ENCODE measurements around the gene KCNG2.

Gene KCNG2

GRCh38 chr18:79928563-79928960, 130.8 kb downstream of the KCNG2 start:
- DNase-seq = no peak

GRCh38 chr18:79930020-79930642, 132.4 kb downstream of the KCNG2 start:
- DNase-seq = no peak

GRCh38 chr18:79931475-79931874, 133.7 kb downstream of the KCNG2 start:
- peak; percentile 0 for DNase-seq

- no peak for DNase-seq
Measured at GRCh38 chr18:79932907-79933306, 135.2 kb downstream of the KCNG2 start.

GRCh38 chr18:79933765-79934164, 136.0 kb downstream of the KCNG2 start:
- DNase-seq = no peak

- peak; percentile 1 for DNase-seq
Measured at GRCh38 chr18:79934311-79935097, 136.8 kb downstream of the KCNG2 start.

GRCh38 chr18:79935098-79935480, 137.4 kb downstream of the KCNG2 start:
- no peak for DNase-seq

- DNase-seq = no peak
Measured at GRCh38 chr18:79935499-79935898, 137.8 kb downstream of the KCNG2 start.

GRCh38 chr18:79935925-79936324, 138.2 kb downstream of the KCNG2 start:
- DNase-seq = no peak

GRCh38 chr18:79936641-79937040, 138.9 kb downstream of the KCNG2 start:
- no peak for DNase-seq

GRCh38 chr18:79937103-79937860, 139.5 kb downstream of the KCNG2 start:
- DNase-seq = no peak

- DNase-seq = no peak
Measured at GRCh38 chr18:79938196-79938595, 140.5 kb downstream of the KCNG2 start.

GRCh38 chr18:79939096-79939495, 141.4 kb downstream of the KCNG2 start:
- DNase-seq = no peak

GRCh38 chr18:79940126-79940813, 142.5 kb downstream of the KCNG2 start:
- no peak for DNase-seq

GRCh38 chr18:79940814-79941472, 143.2 kb downstream of the KCNG2 start:
- DNase-seq = no peak

- DNase-seq = no peak
Measured at GRCh38 chr18:79941473-79942119, 143.9 kb downstream of the KCNG2 start.

- no peak for DNase-seq
Measured at GRCh38 chr18:79942211-79942610, 144.5 kb downstream of the KCNG2 start.

- no peak for DNase-seq
Measured at GRCh38 chr18:79942786-79943607, 145.3 kb downstream of the KCNG2 start.

- DNase-seq = no peak
Measured at GRCh38 chr18:79943608-79944125, 145.9 kb downstream of the KCNG2 start.

- peak; percentile 3 for DNase-seq
Measured at GRCh38 chr18:79944126-79944731, 146.5 kb downstream of the KCNG2 start.

GRCh38 chr18:79944746-79945117, 147.0 kb downstream of the KCNG2 start:
- no peak for DNase-seq

Measured in activated gamma-delta T cell treated with Interleukin-2 at 50 U/mL for 16 hours (primary cell).